GM19351 (cell line): ENCODE measurements around the gene ABCB8.
A peak's percentile ranks its signal among the peaks of the same experiment; 100 is the strongest.

Source experiments
- ATAC-seq: cut with Tn5 transposase; IDR thresholded peaks from one replicate; pipeline ENCODE4 v1.9.1; 2021; ENCODE audit warnings: mild to moderate bottlenecking, moderate library complexity; ENCODE audit not compliant: unreplicated experiment

ABCB8 gene

DNA sequence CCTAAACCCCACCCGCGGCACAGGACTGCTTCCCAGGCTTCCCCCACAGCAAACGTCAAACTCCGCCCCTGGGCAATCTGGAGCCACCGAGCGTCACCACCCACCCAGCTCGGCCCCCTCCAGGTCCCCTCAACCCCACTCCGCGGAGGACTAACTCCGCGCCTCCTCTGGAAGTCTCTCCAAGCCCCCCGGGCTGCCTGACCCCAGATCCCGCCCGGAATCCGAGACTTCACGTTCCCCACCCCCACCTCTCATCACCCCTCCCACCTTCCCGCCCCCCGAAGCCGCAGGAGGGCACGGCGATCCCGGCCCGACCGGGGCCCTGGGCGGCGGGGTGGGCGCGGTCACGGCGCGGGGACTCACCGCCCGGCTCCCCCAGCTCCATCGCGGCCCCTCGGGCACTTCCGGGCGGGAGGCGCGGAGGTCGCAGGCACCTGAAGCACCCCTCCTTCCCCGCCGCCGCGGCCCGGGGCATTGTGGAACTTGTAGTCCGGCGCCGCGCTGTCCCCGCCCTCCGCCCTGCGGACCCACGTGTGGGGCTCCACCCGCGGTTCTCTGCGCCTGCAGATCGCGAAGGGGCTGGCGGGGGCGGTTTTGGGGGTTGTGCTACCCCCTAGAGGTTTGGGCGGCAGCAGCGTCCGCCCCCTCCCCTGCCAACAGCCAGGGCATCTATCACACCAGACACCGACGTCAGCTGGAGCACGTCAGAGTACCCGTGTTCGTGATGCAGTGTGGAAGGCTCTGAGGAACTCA, 55.0 kb downstream of the ABCB8 start, which contains the start of gene TMUB1:
TSS of gene TMUB1 (minus strand) at position 423 of the 753 bp plus-strand sequence. CDS start 930 bp downstream, outside the sequence.
- peak; percentile 47 for ATAC-seq

DNA sequence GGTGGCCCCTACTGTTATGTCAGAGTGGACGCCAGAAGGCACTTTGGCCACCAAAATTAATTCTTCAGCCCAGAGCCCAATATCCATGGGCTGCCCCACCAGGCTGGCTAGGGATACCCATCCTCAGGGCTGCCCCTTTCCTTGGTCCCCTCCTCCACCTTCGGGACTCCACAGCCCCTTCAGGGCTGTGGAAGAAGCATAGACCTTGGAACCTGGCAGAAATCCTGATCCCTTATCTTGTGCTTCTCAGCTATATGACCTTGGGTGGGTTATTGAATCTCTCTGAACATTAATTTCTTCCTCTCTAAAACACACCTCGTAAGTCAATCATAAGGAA, 55.5 kb downstream of the ABCB8 start:
- no peak for ATAC-seq

DNA sequence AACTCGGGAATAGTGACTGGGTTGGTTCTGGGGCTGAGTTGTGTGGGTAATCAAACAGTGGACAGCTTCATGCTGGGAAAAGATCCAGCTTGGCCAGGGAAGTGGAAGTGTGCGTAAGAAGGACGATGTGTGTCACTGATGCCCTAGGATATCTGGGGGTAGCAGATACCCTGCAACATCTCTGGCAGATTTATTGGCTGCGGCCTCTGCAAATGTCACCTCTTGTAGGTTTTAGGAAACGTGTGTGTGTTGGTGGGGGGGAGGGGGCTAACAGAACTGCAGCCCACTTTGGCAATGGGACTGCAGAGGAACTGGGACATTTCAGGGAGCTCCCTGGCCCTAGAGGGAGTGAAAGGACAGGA, 57.1 kb downstream of the ABCB8 start:
- no peak for ATAC-seq

DNA sequence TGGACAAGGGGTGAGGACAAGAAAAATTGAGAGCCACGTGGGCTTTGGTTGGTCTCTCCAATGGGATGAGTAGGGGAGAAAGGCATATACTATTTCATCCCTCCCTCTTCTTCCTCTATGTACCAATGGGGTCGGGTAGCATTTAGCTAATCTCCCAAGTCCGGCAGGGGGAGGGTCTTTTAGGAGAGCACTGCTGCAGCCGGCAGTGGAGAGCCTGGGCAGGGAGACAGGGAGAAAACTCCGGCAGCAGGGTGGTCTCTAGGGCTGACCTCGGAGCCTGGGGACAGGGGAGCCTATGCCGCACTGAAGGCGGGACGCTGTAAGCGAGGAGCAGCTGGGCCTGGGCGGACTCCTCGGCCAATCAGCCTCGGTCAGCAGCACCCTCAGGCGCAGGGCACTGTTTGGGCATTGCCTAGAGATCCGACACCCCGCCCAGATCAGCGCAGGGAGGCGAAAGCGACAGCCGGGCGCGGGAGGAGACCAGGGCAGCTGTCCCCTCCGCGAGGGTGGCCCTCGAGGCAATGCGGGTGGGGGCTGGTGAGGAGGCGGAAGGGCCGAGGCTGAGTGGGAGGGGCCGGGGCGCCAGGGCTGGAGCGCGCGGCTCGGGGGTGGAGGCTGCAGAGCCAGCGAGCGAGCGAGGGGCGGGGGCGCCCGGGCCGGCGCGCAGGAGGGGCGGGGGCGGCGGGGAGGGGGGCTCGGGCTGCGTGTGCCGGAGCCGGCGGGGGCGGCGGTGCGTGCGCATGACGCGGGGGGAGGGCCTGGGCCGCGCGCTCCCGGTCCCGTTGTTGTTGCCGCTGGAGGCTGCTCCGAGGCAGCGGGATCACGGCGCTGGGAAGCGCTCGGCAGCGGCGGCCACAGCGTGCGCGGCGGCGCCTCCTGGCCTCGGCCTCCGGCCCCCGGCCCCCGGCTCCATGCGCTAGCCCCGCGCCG, 57.7 kb downstream of the ABCB8 start, which contains the start of gene AGAP3:
TSS of gene AGAP3 (plus strand) at position 785 of the 930 bp plus-strand sequence. CDS start 267 bp downstream, outside the sequence.
- peak; percentile 42 for ATAC-seq

DNA sequence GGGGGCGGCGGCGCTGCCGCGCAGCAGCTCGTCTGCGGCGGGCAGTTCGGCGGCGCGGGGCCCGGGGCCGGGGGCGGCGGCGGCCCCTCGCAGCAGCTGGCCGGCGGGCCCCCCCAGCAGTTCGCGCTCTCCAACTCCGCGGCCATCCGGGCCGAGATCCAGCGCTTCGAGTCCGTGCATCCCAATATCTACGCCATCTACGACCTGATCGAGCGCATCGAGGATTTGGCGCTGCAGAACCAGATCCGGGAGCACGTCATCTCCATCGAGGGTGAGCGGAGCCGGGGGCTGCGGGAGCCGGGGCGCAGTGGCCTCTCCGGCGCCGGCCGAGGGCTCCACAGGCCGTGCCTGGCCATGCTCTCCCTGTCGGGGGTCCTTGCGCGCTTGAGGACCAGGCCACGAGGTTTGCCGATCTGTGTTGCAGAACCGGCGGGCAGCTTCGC, 58.6 kb downstream of the ABCB8 start:
- ATAC-seq: no peak

DNA sequence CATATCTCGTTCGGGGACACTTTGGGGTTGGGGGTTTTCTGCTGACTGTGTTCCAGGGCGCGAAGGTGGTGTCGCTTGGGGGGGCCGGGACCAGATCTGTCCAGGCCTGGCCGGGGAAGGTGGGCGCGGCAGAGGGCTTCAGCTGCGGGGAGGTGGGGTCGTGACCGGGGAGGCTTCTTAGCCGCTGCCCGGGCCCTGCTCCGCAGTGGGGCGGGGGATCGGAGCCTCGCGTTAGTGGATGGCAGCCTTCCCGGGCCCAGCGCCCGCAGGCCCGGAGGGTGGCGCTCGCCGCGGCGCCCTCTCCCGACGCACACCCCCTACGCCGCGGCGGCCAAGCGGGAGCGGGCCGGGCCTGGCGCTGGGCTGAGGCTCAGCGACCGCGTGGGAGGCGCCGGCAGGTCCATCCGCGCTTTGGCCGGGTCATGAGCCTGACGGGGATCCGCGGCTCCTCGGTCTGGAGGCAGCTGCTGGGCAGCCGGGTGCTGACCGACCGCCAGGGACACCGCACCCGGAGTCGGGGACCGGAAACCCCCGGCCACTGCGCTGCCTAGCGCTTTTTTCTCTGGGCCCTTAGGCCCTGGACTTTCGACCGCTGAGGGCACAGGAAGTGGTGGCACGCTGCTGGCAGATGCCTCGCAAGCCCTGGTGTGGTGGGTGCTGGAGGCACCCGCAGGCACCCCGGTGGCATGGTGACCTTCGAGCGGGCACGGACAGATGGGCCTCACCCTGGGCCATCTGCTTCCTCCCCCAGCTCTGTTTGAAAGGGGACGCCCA, 59.2 kb downstream of the ABCB8 start:
- ATAC-seq: no peak

DNA sequence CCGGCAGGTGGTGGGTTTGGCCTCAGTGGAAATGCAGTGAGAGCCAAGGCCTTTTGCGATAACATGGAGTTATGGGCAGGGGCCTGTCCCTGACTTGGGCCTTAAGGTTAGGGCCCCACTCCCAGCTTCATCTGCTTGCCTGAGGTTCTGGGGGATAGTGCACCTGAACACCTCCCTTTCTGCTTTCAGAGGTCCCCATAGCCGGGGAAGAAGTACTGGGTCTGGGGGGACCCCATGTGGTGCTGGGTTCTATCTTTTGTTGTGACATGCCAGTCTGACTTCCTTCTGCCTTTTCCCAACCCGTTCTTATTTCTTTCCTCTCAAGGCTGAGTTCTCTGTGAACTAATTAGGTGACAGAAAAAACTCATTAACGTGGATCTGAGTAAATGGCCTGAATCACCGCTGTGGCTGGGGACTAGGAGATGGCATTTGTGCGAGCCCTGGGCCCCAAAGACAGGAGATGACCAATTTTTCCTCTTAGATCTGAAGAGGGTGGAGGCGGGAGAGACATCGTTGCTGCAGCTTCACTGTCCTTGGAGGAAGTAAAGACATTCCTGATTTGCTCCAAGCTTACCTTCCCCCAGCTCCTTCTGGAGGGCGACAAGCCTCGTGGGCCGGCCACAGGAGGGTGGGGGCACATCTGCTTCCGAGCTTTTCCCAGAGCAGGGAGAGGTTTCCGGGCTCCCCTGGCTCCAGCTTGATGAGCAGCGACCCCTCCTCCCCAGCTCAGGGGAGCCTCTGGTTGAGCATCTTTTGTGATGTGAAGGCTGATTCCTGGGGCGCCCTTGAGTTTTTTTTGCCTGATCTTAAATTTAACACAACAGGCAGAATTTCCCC, 60.0 kb downstream of the ABCB8 start:
- no peak for ATAC-seq

DNA sequence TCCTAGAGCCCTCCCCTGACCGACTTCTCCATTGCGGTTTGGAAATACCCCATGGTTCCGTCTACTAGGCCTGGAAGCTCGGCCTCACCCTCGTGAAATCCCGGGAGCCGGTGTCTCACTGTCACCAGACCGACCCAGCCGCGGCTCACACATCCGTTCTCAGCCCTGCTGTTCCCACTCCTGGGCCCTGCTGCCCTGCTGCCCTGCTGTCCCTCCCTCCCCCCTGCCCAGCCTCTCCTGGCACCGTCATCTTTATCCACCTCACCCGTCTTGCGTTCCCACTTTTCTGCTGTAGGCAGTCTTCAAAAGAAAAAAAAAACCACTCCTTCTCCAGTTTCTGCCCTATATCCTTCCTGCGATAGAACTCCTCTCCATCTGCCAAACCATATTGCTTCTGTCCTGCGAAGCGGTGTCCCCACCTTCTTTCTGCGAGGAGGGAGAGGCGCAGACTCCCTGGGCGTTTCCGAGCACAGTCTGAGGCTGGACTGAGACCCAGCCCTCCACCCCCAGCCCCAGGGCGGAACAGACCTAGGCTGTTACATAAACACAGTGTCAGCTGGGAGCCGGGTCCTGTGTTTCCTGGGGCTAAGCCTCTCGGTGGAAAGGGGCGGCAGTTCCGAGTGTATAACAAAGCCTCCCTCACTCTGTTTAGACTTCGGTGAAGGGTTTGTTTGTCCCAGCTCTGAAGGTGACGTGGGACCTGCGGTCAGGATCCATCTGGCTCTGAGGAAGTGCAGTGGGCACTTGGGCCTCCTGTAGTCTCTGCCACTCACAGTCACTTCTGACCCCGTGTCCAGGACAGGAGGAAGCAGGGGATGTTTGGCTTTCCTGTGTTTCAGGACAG, 60.8 kb downstream of the ABCB8 start:
- no peak for ATAC-seq

DNA sequence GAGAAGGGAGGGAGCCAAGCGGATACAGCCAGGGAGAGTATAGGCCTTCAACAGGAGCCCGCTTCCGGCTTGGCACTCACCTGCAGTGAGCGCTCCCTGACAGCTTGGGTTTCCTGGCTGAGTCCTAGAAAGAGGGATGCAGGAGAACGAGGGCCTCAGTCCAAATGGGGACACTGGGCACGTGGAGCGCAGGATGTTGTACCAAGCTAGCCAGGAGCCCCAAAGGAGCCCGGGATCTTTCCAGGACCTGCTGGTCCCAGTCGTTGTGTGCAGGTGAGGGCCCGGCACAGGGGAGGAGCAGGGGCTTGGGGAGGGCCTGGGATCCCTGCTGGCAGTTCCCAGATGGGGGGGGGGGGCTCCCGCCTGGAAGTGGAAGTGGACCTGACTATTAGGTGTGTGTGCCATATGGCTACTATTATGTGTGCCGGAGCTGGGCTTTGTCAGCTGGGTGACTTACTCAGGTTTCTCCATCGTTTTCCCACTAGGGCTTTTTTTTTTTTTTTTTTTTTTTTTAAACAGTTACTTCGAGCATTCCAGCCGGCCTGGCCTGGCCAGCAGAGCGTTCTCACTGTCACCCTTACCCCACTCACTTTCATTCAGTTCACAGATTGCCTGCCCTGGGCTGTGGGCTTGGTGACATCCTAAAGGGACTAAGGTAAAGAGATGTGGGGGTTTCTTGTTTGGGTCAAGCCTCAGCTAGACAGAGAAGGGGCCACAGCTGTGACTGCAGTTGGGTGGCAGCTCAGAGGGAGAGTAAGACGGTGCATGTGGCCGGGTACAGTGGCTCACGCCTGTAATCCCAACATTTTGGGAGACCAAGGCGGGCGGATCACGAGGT, 61.9 kb downstream of the ABCB8 start:
- ATAC-seq: no peak

DNA sequence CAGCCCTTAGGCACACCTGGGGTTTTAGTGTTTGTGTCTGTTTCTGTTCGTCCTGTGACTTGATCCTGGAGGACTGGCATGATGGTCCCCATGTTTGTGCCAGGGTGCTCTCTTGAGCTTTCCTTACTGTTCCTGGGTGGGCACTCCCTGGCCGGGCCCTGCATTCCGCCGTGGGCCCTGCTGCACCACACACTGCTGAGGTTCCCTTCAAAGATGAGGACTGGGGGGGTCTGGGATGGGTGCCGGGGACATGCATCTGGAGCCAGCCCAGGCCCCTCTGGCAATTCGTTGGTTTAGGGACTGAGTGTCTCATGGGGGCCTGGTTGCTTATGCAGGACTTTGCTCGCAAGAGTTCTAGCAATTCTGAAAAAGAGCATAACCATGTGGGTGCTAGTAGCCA, 62.8 kb downstream of the ABCB8 start:
- ATAC-seq: no peak

DNA sequence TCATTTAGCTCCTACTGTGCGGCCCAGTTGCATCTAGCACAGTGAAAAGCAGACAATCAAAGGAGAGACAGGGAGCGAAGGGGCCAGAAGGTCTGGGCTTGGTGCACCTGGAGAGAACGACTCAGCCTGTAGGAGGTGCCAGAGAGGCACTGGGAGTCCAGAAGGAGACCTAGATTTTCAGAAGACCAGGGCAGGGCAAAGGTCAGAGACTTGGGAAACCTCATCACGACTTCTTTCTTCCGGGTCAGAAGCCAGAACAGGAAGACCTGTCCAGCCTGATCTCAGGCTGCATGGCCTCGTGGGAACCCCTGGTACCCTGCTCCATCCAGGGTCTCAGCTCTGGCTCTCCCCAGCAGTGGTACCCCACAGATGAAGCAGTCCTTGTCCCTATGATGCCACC, 63.2 kb downstream of the ABCB8 start:
- peak; percentile 50 for ATAC-seq

DNA sequence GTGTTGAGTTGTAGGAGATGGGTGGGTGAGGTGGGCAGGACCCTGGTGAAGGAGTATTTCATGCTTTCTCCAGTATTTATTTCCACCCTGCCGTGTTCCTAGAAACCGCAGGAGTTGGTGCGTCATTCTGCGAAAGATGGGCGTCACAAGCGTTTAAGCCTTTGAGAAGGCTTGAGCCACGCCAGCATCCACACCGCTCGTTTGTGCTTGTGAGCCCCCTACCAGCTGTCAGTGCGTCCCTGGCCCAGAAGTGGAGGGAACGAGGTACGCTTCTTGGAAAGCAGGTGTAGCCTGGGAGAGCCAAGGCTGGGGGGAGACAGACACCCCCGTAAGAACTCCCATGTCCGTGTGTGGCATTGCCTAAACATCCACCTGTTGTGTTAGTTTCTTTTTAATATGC, 63.7 kb downstream of the ABCB8 start:
- no peak for ATAC-seq

DNA sequence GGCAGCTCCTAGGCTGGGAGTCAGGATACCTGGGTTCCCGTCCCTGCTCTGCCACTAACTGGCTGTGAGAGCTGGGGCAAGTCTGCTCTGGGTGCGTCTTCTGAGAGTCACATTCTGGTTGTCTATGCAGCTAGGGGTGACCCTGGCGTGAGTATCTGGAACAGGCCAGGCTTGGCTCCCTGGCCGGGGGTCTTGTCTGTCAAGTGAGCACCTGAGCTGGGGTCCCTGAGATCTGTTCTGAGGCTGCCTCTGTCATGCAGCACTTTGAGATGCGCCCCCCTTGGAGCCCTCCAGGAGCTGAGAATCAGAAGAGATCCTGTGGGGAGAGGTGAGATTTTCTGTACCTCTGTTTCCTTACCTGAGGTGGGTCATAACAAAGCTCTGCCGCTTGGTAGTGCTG, 65.5 kb downstream of the ABCB8 start:
- ATAC-seq: no peak

DNA sequence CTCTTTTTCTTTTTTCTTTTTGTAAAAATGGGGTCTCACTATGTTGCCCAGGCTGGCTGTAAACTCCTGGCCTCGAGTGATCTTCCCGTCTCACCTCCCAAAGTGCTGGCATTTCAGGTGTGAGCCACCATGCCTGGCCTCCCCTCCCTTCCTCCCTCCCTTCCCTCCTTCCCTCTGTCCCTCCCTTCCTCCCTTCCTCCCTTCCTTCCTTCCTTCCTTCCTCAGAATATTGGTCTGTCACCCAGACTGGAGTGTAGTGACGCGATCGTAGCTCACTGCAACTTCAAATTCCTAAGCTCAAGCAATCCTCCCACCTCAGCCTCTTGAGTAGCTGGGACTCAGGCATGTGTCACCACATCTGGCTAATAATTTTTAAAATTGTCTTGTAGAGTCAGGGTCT, 66.4 kb downstream of the ABCB8 start:
- ATAC-seq: no peak

DNA sequence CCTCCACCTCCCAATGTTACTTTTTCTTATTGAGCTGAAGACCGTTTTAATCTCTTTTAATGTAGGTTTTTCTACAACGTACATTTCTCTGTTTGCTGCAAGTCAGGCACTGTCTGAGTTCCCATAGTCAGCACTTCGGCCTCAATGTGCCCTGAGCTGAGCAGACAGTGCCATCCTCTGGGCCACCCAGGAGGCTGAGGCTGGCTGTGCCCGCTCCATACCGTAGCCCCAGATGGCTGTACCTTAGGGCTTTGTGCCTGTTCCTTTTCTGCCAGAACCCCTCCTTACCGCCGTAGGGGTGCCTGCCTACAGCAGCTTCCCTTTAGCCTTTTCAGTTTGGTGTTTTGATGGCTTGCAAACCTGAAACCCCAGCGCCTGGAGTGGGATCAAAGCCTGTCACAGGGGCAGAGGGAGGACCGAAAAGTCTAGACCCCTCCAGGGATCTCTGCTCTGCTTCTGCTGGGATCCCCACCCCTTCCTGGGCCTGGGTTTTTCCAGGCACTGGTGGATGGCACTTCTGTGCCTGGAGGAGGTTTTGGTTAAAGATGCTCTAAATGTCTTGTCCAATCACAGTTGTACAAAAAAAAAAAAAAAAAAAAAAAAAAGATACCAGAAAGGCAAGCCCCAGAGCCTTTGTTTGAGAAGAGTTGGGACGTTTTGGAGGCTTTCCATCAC, 67.0 kb downstream of the ABCB8 start:
- ATAC-seq: no peak

DNA sequence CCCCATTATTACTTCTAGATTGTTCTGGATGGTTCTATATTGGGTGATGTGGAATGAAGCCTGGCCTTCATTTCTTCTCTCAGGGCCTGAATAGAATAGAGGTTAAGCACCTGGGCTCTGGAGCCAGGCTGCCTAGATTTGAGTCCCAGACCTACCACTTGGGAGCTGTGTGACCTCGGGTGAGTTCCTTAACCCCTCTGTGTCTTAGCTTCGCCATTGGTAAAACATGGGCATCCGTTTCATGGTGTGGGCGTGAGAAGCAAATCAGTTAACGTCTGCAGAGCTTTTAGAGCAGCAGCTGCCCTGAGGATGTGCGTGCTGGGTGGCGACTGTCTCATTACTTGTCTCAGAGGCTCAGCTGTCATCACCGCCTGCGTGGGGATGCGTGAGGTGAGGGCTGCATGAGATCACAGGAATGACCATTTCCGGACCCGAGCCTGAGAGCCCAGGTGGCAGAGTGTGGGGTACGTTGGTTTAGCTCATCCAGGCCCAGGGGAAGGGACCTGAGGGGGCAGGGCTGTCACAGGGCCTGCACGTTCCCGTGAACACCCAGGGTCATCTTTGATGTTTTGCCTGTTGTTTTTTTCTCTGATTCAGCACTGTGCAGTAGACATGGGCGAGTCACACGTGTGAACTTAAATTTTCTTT, 67.7 kb downstream of the ABCB8 start:
- no peak for ATAC-seq
